Stimulated activated CD4-positive, alpha-beta T cell treated with anti-CD3 and anti-CD28 coated beads, TNF-alpha, amount 100 ng/mL, for 1 hour (primary cell): ENCODE measurements around the gene LRP2BP.
A peak's percentile ranks its signal among the peaks of the same experiment; 100 is the strongest.

Experiments used
- DNase-seq, 3 donors: peaks; one replicate each; pipeline ENCODE4 v3.0.0-alpha.2; 2020; ENCODE audit warnings: low read depth in 3 of 3, low spot score in 1 of 3

Gene LRP2BP

GRCh38 chr4:185395238-185395955 lies at the start of gene LRP2BP:
TSS of gene LRP2BP (minus strand) at chr4:185395924. CDS start at chr4:185378186, 17,738 bp downstream.
- DNase-seq: no peak

GRCh38 chr4:185445209-185445608 lies 49.5 kb upstream of the LRP2BP start:
- DNase-seq: no peak

- DNase-seq: no peak
Observed at GRCh38 chr4:185441479-185441878, 45.8 kb upstream of the LRP2BP start.

GRCh38 chr4:185437809-185438208 lies 42.1 kb upstream of the LRP2BP start:
- no peak for DNase-seq

- DNase-seq: no peak
Observed at GRCh38 chr4:185435466-185435865, 39.7 kb upstream of the LRP2BP start.

GRCh38 chr4:185429660-185430059 lies 33.9 kb upstream of the LRP2BP start:
- DNase-seq: no peak

- DNase-seq: no peak
Observed at GRCh38 chr4:185426960-185427688, 31.4 kb upstream of the LRP2BP start.

GRCh38 chr4:185425647-185426352 lies 30.1 kb upstream of the LRP2BP start, which contains the start of gene UFSP2:
TSS of gene UFSP2 (minus strand) at chr4:185425964. CDS start at chr4:185425868, 96 bp downstream.
- peak; percentile 70 to 86 (median 86) for DNase-seq

GRCh38 chr4:185424905-185425646 lies 29.4 kb upstream of the LRP2BP start:
- DNase-seq: no peak

GRCh38 chr4:185421366-185422124 lies 25.8 kb upstream of the LRP2BP start:
- no peak for DNase-seq

- no peak for DNase-seq
Observed at GRCh38 chr4:185416955-185417354, 21.2 kb upstream of the LRP2BP start.

GRCh38 chr4:185412412-185412811 lies 16.7 kb upstream of the LRP2BP start:
- DNase-seq: no peak

GRCh38 chr4:185411849-185412248 lies 16.1 kb upstream of the LRP2BP start:
- DNase-seq: no peak

- no peak for DNase-seq
Observed at GRCh38 chr4:185408432-185408831, 12.7 kb upstream of the LRP2BP start.

GRCh38 chr4:185405296-185405999 lies 9.7 kb upstream of the LRP2BP start:
- DNase-seq: no peak

- DNase-seq: no peak
Observed at GRCh38 chr4:185404031-185404430, 8.3 kb upstream of the LRP2BP start.

- no peak for DNase-seq
Observed at GRCh38 chr4:185399466-185399865, 3.7 kb upstream of the LRP2BP start.

- DNase-seq: no peak
Observed at GRCh38 chr4:185398618-185399017, 2.9 kb upstream of the LRP2BP start.

- DNase-seq: no peak
Observed at GRCh38 chr4:185396724-185397385, 1.1 kb upstream of the LRP2BP start, which contains the start of gene ANKRD37. TSS of gene ANKRD37 (plus strand) at chr4:185396841. CDS start at chr4:185396924, 83 bp downstream.
